ENCODE results near the gene DUSP8.

- TF ChIP-seq, protein P1, sequence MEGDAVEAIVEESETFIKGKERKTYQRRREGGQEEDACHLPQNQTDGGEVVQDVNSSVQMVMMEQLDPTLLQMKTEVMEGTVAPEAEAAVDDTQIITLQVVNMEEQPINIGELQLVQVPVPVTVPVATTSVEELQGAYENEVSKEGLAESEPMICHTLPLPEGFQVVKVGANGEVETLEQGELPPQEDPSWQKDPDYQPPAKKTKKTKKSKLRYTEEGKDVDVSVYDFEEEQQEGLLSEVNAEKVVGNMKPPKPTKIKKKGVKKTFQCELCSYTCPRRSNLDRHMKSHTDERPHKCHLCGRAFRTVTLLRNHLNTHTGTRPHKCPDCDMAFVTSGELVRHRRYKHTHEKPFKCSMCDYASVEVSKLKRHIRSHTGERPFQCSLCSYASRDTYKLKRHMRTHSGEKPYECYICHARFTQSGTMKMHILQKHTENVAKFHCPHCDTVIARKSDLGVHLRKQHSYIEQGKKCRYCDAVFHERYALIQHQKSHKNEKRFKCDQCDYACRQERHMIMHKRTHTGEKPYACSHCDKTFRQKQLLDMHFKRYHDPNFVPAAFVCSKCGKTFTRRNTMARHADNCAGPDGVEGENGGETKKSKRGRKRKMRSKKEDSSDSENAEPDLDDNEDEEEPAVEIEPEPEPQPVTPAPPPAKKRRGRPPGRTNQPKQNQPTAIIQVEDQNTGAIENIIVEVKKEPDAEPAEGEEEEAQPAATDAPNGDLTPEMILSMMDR (IDR thresholded peaks at IDR 0.05) = no peak
- TF ChIP-seq EZH2 (IDR thresholded peaks at IDR 0.05; ENCODE audit: borderline replicate concordance, insufficient read depth, low read depth, low read length, poor library complexity, severe bottlenecking) = no peak
Measured at GRCh38 chr11:1540074-1540473, 32.0 kb downstream of the DUSP8 start.

Measured in B cell (primary cell).